ENCODE measurements around the gene STK11. TPM values are rescaled to one million over a fixed set of nuclear protein-coding genes. Genes with fewer than 3 reads are reported as not detected.
A peak's percentile ranks its signal among the peaks of the same experiment; 100 is the strongest.
"Not testable (repeated sequence)": the region's sequence is repeated elsewhere in the genome, so short reads cannot be mapped to it uniquely, and the experiment has no call there.

STK11 gene
- polyA plus RNA-seq, 2 of the 4 experiments (the other 2 are of a cell fraction): 16.2 to 33.6 TPM

- WGBS (ENCODE audit: missing lambda C conversion rate): 8% methylated on average over 16 of the region's 78 CpGs
- TF ChIP-seq KDM5A (IDR thresholded peaks at IDR 0.05): no peak
- TF ChIP-seq RNF2 (IDR thresholded peaks at IDR 0.05; ENCODE audit: borderline replicate concordance, low read depth): peak; percentile 36; the same call in 1 of the 2 replicates
- Histone ChIP-seq H3K9me3 (no peaks in the 10 kb centered on the region), H3K4me3 (peak overlapping the region; percentile 97), H3K27ac (peak overlapping the region; percentile 95 to 100), H3K4me2 (peak overlapping the region; percentile 84), H3K4me1 (peaks cover 24% of the 10 kb centered on the region)
- ATAC-seq: no peak
- POLR2A ChIA-PET: no interaction called here
- no peak for FAIRE-seq
- no peak for DNase-seq (ENCODE audit: low read depth in 1 of 2, low spot score in 1 of 2)
- CTCF ChIA-PET: interaction anchor here (0.9 to 1.2 kb wide), 2 partner anchors 28 to 38 kb away, joined by 3 to 4 read pairs; no protein-coding TSS in a partner anchor
These were observed 729 bp downstream of the STK11 start for GRCh38 chr19:1206150-1206863.

GRCh38 chr19:1206864-1207450, 1.4 kb downstream of the STK11 start:
- POLR2A ChIA-PET: no interaction called here

GRCh38 chr19:1208830-1209229, 3.3 kb downstream of the STK11 start:
- H3K4me3 ChIP-seq, FAIRE-seq, ATAC-seq, H3K9me3 ChIP-seq, POLR2A ChIA-PET: not testable (repeated sequence)
- peak in 1 of 2 experiments; percentile 35 for DNase-seq (ENCODE audit: low read depth in 1 of 2, low spot score in 1 of 2)
- H3K4me1 ChIP-seq: peaks cover 17% of the 10 kb centered on the region
- WGBS (ENCODE audit: missing lambda C conversion rate): 72% methylated on average over 10 of the region's 10 CpGs
- peak overlapping the region; percentile 18; the same call in 1 of the 3 replicates for H3K4me2 ChIP-seq
- H3K27ac ChIP-seq: 0 out of 6 replicates have a peak overlapping the region, but pooled peaks of 1 of the 2 experiments have one; percentile 0
- CTCF ChIA-PET: interaction anchor here (0.5 kb wide), 1 partner anchor 15 kb away, joined by 3 read pairs; no protein-coding TSS in a partner anchor

More at GRCh38 chr19:1206864-1207450, 1.4 kb downstream of the STK11 start:
- DNase-seq (ENCODE audit: low read depth in 1 of 2, low spot score in 1 of 2) (peak in 1 of 2 experiments; percentile 46), ATAC-seq (peak in 1 of 2 experiments; percentile 24; a peak in 3 of 6 replicates), FAIRE-seq (no peak)
- CTCF ChIA-PET: interaction anchor here (0.9 to 1.2 kb wide), 2 partner anchors 29 to 37 kb away, joined by 3 to 4 read pairs; no protein-coding TSS in a partner anchor
- peak overlapping the region; percentile 84 for H3K4me2 ChIP-seq
- no peak for TF ChIP-seq CHD2 (IDR thresholded peaks at IDR 0.05; ENCODE audit: low read length, partially characterized antibody)
- TF ChIP-seq MAZ (IDR thresholded peaks at IDR 0.05; ENCODE audit: borderline replicate concordance, low read depth, low read length): no peak
- no peak for TF ChIP-seq CHD4 (IDR thresholded peaks at IDR 0.05; ENCODE audit: borderline replicate concordance)
- no peak for TF ChIP-seq RARB (CRISPR knock-in tag; IDR thresholded peaks at IDR 0.05)
- no peak for TF ChIP-seq HOXB5 (CRISPR knock-in tag; IDR thresholded peaks at IDR 0.05)
- no peak for TF ChIP-seq FOSB (CRISPR knock-in tag; IDR thresholded peaks at IDR 0.05)
- TF ChIP-seq TP53 (CRISPR knock-in tag; IDR thresholded peaks at IDR 0.05): no peak
- TF ChIP-seq MYC (IDR thresholded peaks at IDR 0.05; ENCODE audit: borderline replicate concordance, low read length): no peak
- TF ChIP-seq CBX2 (IDR thresholded peaks at IDR 0.05; ENCODE audit: borderline replicate concordance, low read depth): no peak
- TF ChIP-seq GATA3 (IDR thresholded peaks at IDR 0.05; ENCODE audit: borderline replicate concordance): no peak
- no peak for TF ChIP-seq E2F6 (IDR thresholded peaks at IDR 0.05; ENCODE audit: borderline replicate concordance, low read depth)
- no peak for TF ChIP-seq EP300 (IDR thresholded peaks at IDR 0.05)
- TF ChIP-seq HDAC2 (IDR thresholded peaks at IDR 0.05): no peak
- TF ChIP-seq ZFP36 (IDR thresholded peaks at IDR 0.05; ENCODE audit: borderline replicate concordance, partially characterized antibody): no peak
- TF ChIP-seq SMC3 (IDR thresholded peaks at IDR 0.05): no peak
- H3K4me1 ChIP-seq: peaks cover 24% of the 10 kb centered on the region
- no peaks in the 10 kb centered on the region for H3K9me3 ChIP-seq
- H3K4me3 ChIP-seq: peak overlapping the region; percentile 97
- H3K27ac ChIP-seq: peak overlapping the region; percentile 95 to 100
- WGBS (ENCODE audit: missing lambda C conversion rate): 7% methylated on average over 20 of the region's 38 CpGs

- 92% methylated on average over 6 of the region's 13 CpGs for WGBS (ENCODE audit: missing lambda C conversion rate)
- DNase-seq (ENCODE audit: low read depth in 1 of 2, low spot score in 1 of 2) (no peak), ATAC-seq (no peak), FAIRE-seq (no peak)
- ChIA-PET POLR2A (no interaction called here), CTCF (interaction anchor here (0.9 to 3.5 kb wide), 2 partner anchors 10 to 13 kb away, joined by 3 to 17 read pairs; no protein-coding TSS in a partner anchor)
- no peaks in the 10 kb centered on the region for H3K9me3 ChIP-seq
- no peak overlapping the region for H3K4me3 ChIP-seq
- peaks cover 29% of the 10 kb centered on the region for H3K4me1 ChIP-seq
- no peak overlapping the region for H3K4me2 ChIP-seq
- peak overlapping the region in 1 of 2 experiments; percentile 60; a peak in 2 of 6 replicates for H3K27ac ChIP-seq
- TF ChIP-seq CEBPB (IDR thresholded peaks at IDR 0.05) (no peak), HEYL (CRISPR knock-in tag; IDR thresholded peaks at IDR 0.05) (no peak), ZFP36 (IDR thresholded peaks at IDR 0.05; ENCODE audit: borderline replicate concordance, partially characterized antibody) (no peak), PBX3 (IDR thresholded peaks at IDR 0.05) (no peak), NFE2L2 (conservative IDR thresholded peaks at IDR 0.05; ENCODE audit: low read length) (no peak), CTCF (IDR thresholded peaks at IDR 0.05) (no peak), TP53 (CRISPR knock-in tag; IDR thresholded peaks at IDR 0.05) (no peak), POLR2AphosphoS2 (conservative IDR thresholded peaks at IDR 0.05; ENCODE audit: low read length) (no peak), HDAC2 (IDR thresholded peaks at IDR 0.05) (no peak), HMGXB4 (CRISPR knock-in tag; IDR thresholded peaks at IDR 0.05; ENCODE audit: borderline replicate concordance) (no peak)
These were observed 4.6 kb downstream of the STK11 start for GRCh38 chr19:1210227-1210538.
